CD4-positive, alpha-beta T cell (primary cell): ENCODE measurements around the gene KRT79. TPM values are rescaled to one million over a fixed set of nuclear protein-coding genes. Genes with fewer than 3 reads are reported as not detected.

Experiments used
- ATAC-seq: fragments of 200-7000 bp; cut with Tn5 transposase; one replicate; pipeline ENCODE4 v1.10.0; 2022; ENCODE audit warnings: mild to moderate bottlenecking; ENCODE audit not compliant: poor library complexity
- CTCF ChIA-PET: fragments of 350-600 bp; sonication (Branson Sonifier 250); formaldehyde crosslinking; loops from one replicate; lab custom pipeline; 2021; ENCODE audit warnings: antibody characterized with exemption, inconsistent platforms; lab: Charles Lee
- POLR2A ChIA-PET: fragments of 350-600 bp; sonication (Branson Sonifier 250); formaldehyde crosslinking; loops from one replicate; lab custom pipeline; 2021; ENCODE audit warnings: antibody characterized with exemption, inconsistent platforms; lab: Charles Lee
- DNase-seq, 14 experiments: peaks; one replicate each; pipeline ENCODE4 v3.0.0-alpha.2; 2013 to 2020; ENCODE audit warnings: mixed read lengths in 2 of 14
- H3K27ac ChIP-seq, 2 donors: one replicate each; pipeline versions ENCODE4 v1.5.1 to v1.7.0; 2013; ENCODE audit warnings: low read length in 2 of 2, low read depth in 1 of 2, mild to moderate bottlenecking in 1 of 2
- H3K27me3 ChIP-seq, 2 experiments: 1 replicate in 1 of 2; 2 replicates in 1 of 2; pipeline versions ENCODE4 v1.6.1 to v1.7.0; 2013; ENCODE audit warnings: low read length in 2 of 2, control low read depth in 1 of 2, mild to moderate bottlenecking in 1 of 2, moderate library complexity in 1 of 2; ENCODE audit not compliant: insufficient read depth in 2 of 2, control insufficient read depth in 1 of 2
- H3K36me3 ChIP-seq: one replicate; pipeline ENCODE4 v1.6.1; 2013; ENCODE audit warnings: low read length, control low read depth; ENCODE audit not compliant: insufficient read depth
- H3K4me1 ChIP-seq: one replicate; pipeline ENCODE4 v1.6.1; 2013; ENCODE audit warnings: low read length, control low read depth; ENCODE audit not compliant: insufficient read depth
- H3K4me3 ChIP-seq: one replicate; pipeline ENCODE4 v1.5.1; 2013; ENCODE audit warnings: mild to moderate bottlenecking, low read length, moderate library complexity
- H3K9me3 ChIP-seq, 2 experiments: 1 replicate in 1 of 2; 2 replicates in 1 of 2; pipeline versions ENCODE4 v1.6.1 to v1.7.0; 2013; ENCODE audit warnings: low read length in 2 of 2, mild to moderate bottlenecking in 2 of 2, control low read depth in 1 of 2, moderate library complexity in 1 of 2; ENCODE audit not compliant: control insufficient read depth in 1 of 2, insufficient read depth in 1 of 2
- H3K27ac Mint-ChIP-seq: one replicate; pipeline ENCODE4 v1.8.0; 2020; ENCODE audit warnings: mixed read lengths
- H3K27me3 Mint-ChIP-seq: one replicate; pipeline ENCODE4 v1.8.0; 2021; ENCODE audit warnings: mixed read lengths
- H3K36me3 Mint-ChIP-seq: one replicate; pipeline ENCODE4 v1.8.0; 2021; ENCODE audit warnings: low read depth, mixed read lengths
- H3K4me1 Mint-ChIP-seq: one replicate; pipeline ENCODE4 v1.8.0; 2021; ENCODE audit warnings: low read depth, mixed read lengths
- H3K4me3 Mint-ChIP-seq: one replicate; pipeline ENCODE4 v1.8.0; 2020; ENCODE audit warnings: mild to moderate bottlenecking, mixed read lengths
- H3K9me3 Mint-ChIP-seq: one replicate; pipeline ENCODE4 v1.8.0; 2020; ENCODE audit warnings: mixed read lengths
- CTCF ChIP-seq: fragments of 200-600 bp; IDR thresholded peaks from one replicate; pipeline ENCODE4 v1.8.0; 2022; ENCODE audit warnings: antibody characterized with exemption, mild to moderate bottlenecking
- intact Hi-C, 2 experiments: fragments of 100-400 bp; cut with DNase I in 1 of 2; cut with micrococcal nuclease in 1 of 2; formaldehyde crosslinking; loops; one replicate each; pipeline versions ENCODE4 v1.15.1 to v1.9.0; 2023 to 2025; cut with DNase I, micrococcal nuclease
- total RNA-seq, 174 experiments: library from RNA in 2 of 174; stranded (reverse) in 2 of 174; gene quantifications; one replicate each; pipeline ENCODE4 v1.2.3 and lab custom pipeline; 2021 to 2026

The KRT79 gene
- total RNA-seq, 2 experiments from 2014 or later, result not detected

- no peak overlapping the region for H3K4me3 ChIP-seq
- intact Hi-C loops, result no loop called here
- H3K27me3 ChIP-seq, result peaks cover 0 to 3% of the 10 kb centered on the region in 2 experiments
- no peaks in the 10 kb centered on the region for H3K4me1 ChIP-seq
- H3K4me3 Mint-ChIP-seq, result no peak overlapping the region
- no peaks in the 10 kb centered on the region for H3K36me3 ChIP-seq
- no peak for TF ChIP-seq CTCF
- POLR2A ChIA-PET, result no interaction called here
- DNase-seq, result no peak
- H3K9me3 Mint-ChIP-seq, result no peaks in the 10 kb centered on the region
- no peaks in the 10 kb centered on the region for H3K9me3 ChIP-seq
- H3K27me3 Mint-ChIP-seq, result peaks cover 18% of the 10 kb centered on the region
- no peak overlapping the region for H3K27ac ChIP-seq
- H3K27ac Mint-ChIP-seq, result no peak overlapping the region
- H3K36me3 Mint-ChIP-seq, result no peaks in the 10 kb centered on the region
- H3K4me1 Mint-ChIP-seq, result no peaks in the 10 kb centered on the region
- ATAC-seq, result no peak
- CTCF ChIA-PET, result interaction anchor here (1.3 kb wide), 1 partner anchor 266 kb away, joined by 3 read pairs; no protein-coding TSS in a partner anchor
Measured at GRCh38 chr12:52851787-52852186, 17.7 kb upstream of the KRT79 start.

GRCh38 chr12:52850681-52851080, 16.6 kb upstream of the KRT79 start:
- ChIA-PET CTCF (no interaction called here), POLR2A (no interaction called here)
- Histone ChIP-seq H3K4me1 (no peaks in the 10 kb centered on the region), H3K36me3 (no peaks in the 10 kb centered on the region), H3K27me3 (peaks cover 0 to 3% of the 10 kb centered on the region in 2 experiments), H3K9me3 (no peaks in the 10 kb centered on the region), H3K4me3 (no peak overlapping the region), H3K27ac (no peak overlapping the region)
- ATAC-seq, result no peak
- Mint-ChIP-seq H3K9me3 (no peaks in the 10 kb centered on the region), H3K4me1 (no peaks in the 10 kb centered on the region), H3K27ac (no peak overlapping the region), H3K27me3 (peaks cover 10% of the 10 kb centered on the region), H3K36me3 (no peaks in the 10 kb centered on the region), H3K4me3 (no peak overlapping the region)
- TF ChIP-seq CTCF, result no peak
- no peak for DNase-seq
- intact Hi-C loops, result no loop called here

GRCh38 chr12:52849511-52849910, 15.4 kb upstream of the KRT79 start:
- intact Hi-C loops, result no loop called here
- H3K27ac Mint-ChIP-seq, result no peak overlapping the region
- POLR2A ChIA-PET, result no interaction called here
- no peak overlapping the region for H3K4me3 Mint-ChIP-seq
- no peaks in the 10 kb centered on the region for H3K36me3 Mint-ChIP-seq
- no peaks in the 10 kb centered on the region for H3K4me1 ChIP-seq
- H3K36me3 ChIP-seq, result no peaks in the 10 kb centered on the region
- H3K9me3 ChIP-seq, result no peaks in the 10 kb centered on the region
- CTCF ChIA-PET, result no interaction called here
- no peaks in the 10 kb centered on the region for H3K4me1 Mint-ChIP-seq
- H3K4me3 ChIP-seq, result no peak overlapping the region
- TF ChIP-seq CTCF, result no peak
- H3K27me3 ChIP-seq, result peaks cover 0 to 3% of the 10 kb centered on the region in 2 experiments
- ATAC-seq (no peak), DNase-seq (no peak)
- peaks cover 10% of the 10 kb centered on the region for H3K27me3 Mint-ChIP-seq
- no peak overlapping the region for H3K27ac ChIP-seq
- H3K9me3 Mint-ChIP-seq, result no peaks in the 10 kb centered on the region
